IMR-90 (cell line): ENCODE results near the gene MGRN1. TPM values are rescaled to one million over a fixed set of nuclear protein-coding genes. Genes with fewer than 3 reads are reported as not detected.
"Not testable (repeated sequence)": the region's sequence is repeated elsewhere in the genome, so short reads cannot be mapped to it uniquely, and the experiment has no call there.

Experiments
- ATAC-seq: fragments of 200-7000 bp; cut with Tn5 transposase; 2 replicates; pipeline ENCODE4 v1.9.1; 2020; ENCODE audit warnings: low read depth, mild to moderate bottlenecking, moderate library complexity
- BruUV-seq: library from RNA; stranded (reverse); fragments of 400-500 nt; replicated peaks from 2 replicates; lab custom pipeline; 2021; lab: Mats Ljungman, UMichigan
- CTCF ChIA-PET: fragments of 300-600 bp; formaldehyde crosslinking; extraction: SDS; loops from one replicate; lab custom pipeline; 2021; ENCODE audit warnings: antibody characterized with exemption; lab: Yijun Ruan, JAX
- POLR2A ChIA-PET: fragments of 300-600 bp; sonication (Branson Sonifier 250); formaldehyde crosslinking; loops from one replicate; lab custom pipeline; 2022; ENCODE audit warnings: antibody characterized with exemption; ENCODE audit not compliant: unreplicated experiment; lab: Charles Lee
- DNase-seq: peaks from one replicate; pipeline ENCODE4 v3.0.0; 2013
- H2AFZ ChIP-seq: replicated peaks from 2 replicates; pipeline ENCODE3; 2013; ENCODE audit warnings: low read length, mild to moderate bottlenecking; ENCODE audit not compliant: poor library complexity
- H2AK5ac ChIP-seq: 2 replicates; pipeline ENCODE4 v1.6.1; 2013; ENCODE audit warnings: low read depth, low read length, inconsistent platforms
- H2AK9ac ChIP-seq: replicated peaks from 2 replicates; pipeline ENCODE3; 2013; ENCODE audit warnings: mild to moderate bottlenecking, low read depth, low read length, moderate library complexity; ENCODE audit not compliant: poor library complexity
- H2BK120ac ChIP-seq: 2 replicates; pipeline ENCODE4 v1.6.1; 2013; ENCODE audit warnings: low read depth, low read length, inconsistent platforms
- H2BK15ac ChIP-seq: 3 replicates; pipeline ENCODE4 v1.6.1; 2013; ENCODE audit warnings: low read depth, low read length, inconsistent platforms
- H2BK20ac ChIP-seq: 2 replicates; pipeline ENCODE4 v1.6.1; 2013; ENCODE audit warnings: low read depth, mild to moderate bottlenecking, inconsistent platforms, low read length, moderate library complexity
- H2BK5ac ChIP-seq: 2 replicates; pipeline ENCODE4 v1.6.1; 2013; ENCODE audit warnings: mild to moderate bottlenecking, low read depth, low read length, inconsistent platforms; ENCODE audit not compliant: poor library complexity, severe bottlenecking
- H3K14ac ChIP-seq: replicated peaks from 2 replicates; pipeline ENCODE4 v1.6.1; 2013; ENCODE audit warnings: low read depth, low read length, inconsistent platforms
- H3K18ac ChIP-seq: 2 replicates; pipeline ENCODE4 v1.6.1; 2013; ENCODE audit warnings: low read depth, low read length, control low read depth
- H3K23ac ChIP-seq: 2 replicates; pipeline ENCODE4 v1.6.1; 2013; ENCODE audit warnings: low read depth, low read length, inconsistent platforms
- H3K27ac ChIP-seq: 2 replicates; pipeline ENCODE4 v1.5.1; 2013; ENCODE audit warnings: mild to moderate bottlenecking, control low read depth, low read length; ENCODE audit not compliant: insufficient read depth
- H3K27me3 ChIP-seq: 2 replicates; pipeline ENCODE4 v1.6.1; 2013; ENCODE audit warnings: low read length; ENCODE audit not compliant: control insufficient read depth, insufficient read depth
- H3K36me3 ChIP-seq: 2 replicates; pipeline ENCODE4 v1.6.1; 2013; ENCODE audit warnings: low read length, mixed read lengths; ENCODE audit not compliant: control insufficient read depth, insufficient read depth
- H3K4ac ChIP-seq: 2 replicates; pipeline ENCODE4 v1.6.1; 2013; ENCODE audit warnings: low read depth, low read length, inconsistent platforms
- H3K4me1 ChIP-seq: 2 replicates; pipeline ENCODE4 v1.6.1; 2013; ENCODE audit warnings: low read length, mixed read lengths; ENCODE audit not compliant: control insufficient read depth, insufficient read depth
- H3K4me2 ChIP-seq: 2 replicates; pipeline ENCODE4 v1.6.1; 2013; ENCODE audit warnings: low read depth, mild to moderate bottlenecking, control low read depth, low read length, moderate library complexity
- H3K4me3 ChIP-seq: 2 replicates; pipeline ENCODE4 v1.5.1; 2013; ENCODE audit warnings: low read depth, mild to moderate bottlenecking, control low read depth, low read length, moderate library complexity; ENCODE audit not compliant: insufficient read depth
- H3K56ac ChIP-seq: 2 replicates; pipeline ENCODE4 v1.6.1; 2013; ENCODE audit warnings: low read length, inconsistent platforms; ENCODE audit not compliant: insufficient read depth; ENCODE audit errors: extremely low read depth
- H3K79me1 ChIP-seq, 2 experiments: 2 replicates each; pipeline ENCODE4 v1.6.1; 2013; ENCODE audit warnings: low read length in 2 of 2, inconsistent platforms in 1 of 2, low read depth in 1 of 2
- H3K9ac ChIP-seq: 2 replicates; pipeline ENCODE4 v1.6.1; 2013; ENCODE audit warnings: low read depth, low read length, control low read depth
- H3K9me1 ChIP-seq: 2 replicates; pipeline ENCODE4 v1.6.1; 2013; ENCODE audit warnings: low read length, inconsistent platforms; ENCODE audit not compliant: insufficient read depth
- H3K9me3 ChIP-seq: 2 replicates; pipeline ENCODE4 v1.6.1; 2013; ENCODE audit warnings: low read length; ENCODE audit not compliant: control insufficient read depth, insufficient read depth
- H4K20me1 ChIP-seq: 2 replicates; pipeline ENCODE4 v1.6.1; 2013; ENCODE audit warnings: low read length, inconsistent platforms; ENCODE audit not compliant: insufficient read depth
- H4K5ac ChIP-seq: 2 replicates; pipeline ENCODE4 v1.6.1; 2013; ENCODE audit warnings: mild to moderate bottlenecking, low read depth, low read length, control low read depth
- H4K8ac ChIP-seq, 2 experiments: 2 replicates each; pipeline ENCODE4 v1.6.1; 2013; ENCODE audit warnings: low read depth in 2 of 2, low read length in 2 of 2, control low read depth in 1 of 2, inconsistent platforms in 1 of 2
- H4K91ac ChIP-seq: 2 replicates; pipeline ENCODE4 v1.6.1; 2013; ENCODE audit warnings: low read depth, low read length, inconsistent platforms; ENCODE audit not compliant: insufficient read depth
- BHLHE40 ChIP-seq: fragments of 150-350 bp; IDR thresholded peaks from 2 replicates; pipeline ENCODE4 v1.6.1; 2016; ENCODE audit warnings: mild to moderate bottlenecking, low read depth, low read length
- CTCF ChIP-seq: conservative IDR thresholded peaks from 2 replicates; pipeline ENCODE4 v1.5.1; 2012; ENCODE audit warnings: mild to moderate bottlenecking, low read depth, low read length, improper control_type of control experiment
- RAD21 ChIP-seq: IDR thresholded peaks from 2 replicates; pipeline ENCODE4 v1.6.1; 2012; ENCODE audit warnings: low read length, improper control_type of control experiment
- SMC3 ChIP-seq: fragments of 150-350 bp; IDR thresholded peaks from 2 replicates; pipeline ENCODE4 v1.6.1; 2016; ENCODE audit warnings: low read depth, mild to moderate bottlenecking, antibody characterized with exemption, low read length, moderate library complexity
- WGBS, 2 experiments: methylation state at CpG; one replicate each; pipeline versions ENCODE4 v1.1.5 to v1.1.7; 2013; ENCODE audit warnings: missing lambda C conversion rate in 2 of 2; ENCODE audit not compliant: insufficient read length in 1 of 2; ENCODE audit errors: extremely low coverage in 2 of 2; 5-methylcytosine and 5-hydroxymethylcytosine counted together
- dilution Hi-C: fragments of 300-500 bp; cut with HindIII; formaldehyde crosslinking; loops from one replicate; pipeline ENCODE4 v1.14.3; 2018; ENCODE audit warnings: low sequenced_read_pairs; ENCODE audit not compliant: unreplicated experiment
- in situ Hi-C: fragments of 300-500 bp; cut with MboI; formaldehyde crosslinking; loops from 3 replicates; pipeline ENCODE4 v1.14.3; 2019; ENCODE audit warnings: low sequenced_read_pairs, inconsistent platforms, mixed read lengths
- intact Hi-C: fragments of 100-400 bp; cut with micrococcal nuclease; formaldehyde crosslinking; loops from 2 replicates; pipeline ENCODE4 v1.10.0; 2022
- polyA plus RNA-seq, 3 experiments: library from polyadenylated mRNA; depleted of rRNA; stranded (reverse); fragments of >200 nt; gene quantifications; 2 replicates each; pipeline ENCODE4 v1.2.3, GENCODE V29; 2012; ENCODE audit warnings: low replicate concordance in 1 of 3
- total RNA-seq: library from RNA; depleted of rRNA; stranded (reverse); fragments of >200 nt; gene quantifications from 2 replicates; pipeline ENCODE4 v1.2.3, GENCODE V29; 2012
- TF ChIP-seq, protein P1 (sequence below): fragments of 150-350 bp; IDR thresholded peaks from 2 replicates; pipeline ENCODE4 v1.6.1; 2017; ENCODE audit warnings: mild to moderate bottlenecking, antibody characterized with exemption, low read length, low read depth

The MGRN1 gene
- total and polyA plus RNA-seq, 2 of the 4 experiments (the other 2 are of a cell fraction): 11.7 to 32.7 TPM

DNA sequence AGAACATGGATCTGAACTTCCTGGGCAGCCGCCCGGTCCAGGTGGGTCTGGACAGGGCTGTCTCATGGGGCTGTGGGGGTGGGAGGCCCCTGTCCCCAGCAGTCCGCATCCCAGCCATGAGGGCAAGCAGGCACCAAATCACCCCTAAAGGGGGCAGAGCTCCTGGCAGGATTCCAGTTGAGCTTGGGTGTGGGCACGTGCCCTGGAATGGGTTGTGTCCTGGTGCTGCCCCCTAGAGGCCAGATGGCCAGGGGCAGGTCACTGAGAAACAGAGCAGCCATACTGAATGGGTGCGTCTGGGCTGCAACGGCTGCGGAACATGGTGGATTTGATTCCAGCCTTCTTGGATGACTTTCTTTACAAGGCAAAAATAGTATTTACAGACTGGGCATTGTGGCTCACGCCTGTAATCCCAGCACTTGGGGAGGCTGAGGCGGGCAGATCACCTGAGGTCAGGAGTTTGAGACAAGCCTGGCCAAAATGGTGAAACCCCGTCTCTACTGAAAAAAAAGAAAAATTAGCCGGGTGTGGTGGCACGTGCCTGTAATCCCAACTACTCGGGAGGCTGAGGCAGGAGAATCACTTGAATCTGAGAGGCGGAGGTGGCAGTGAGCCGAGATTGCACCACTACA, 25.9 kb downstream of the MGRN1 start:
- POLR2A ChIA-PET, H3K27me3 ChIP-seq, H3K18ac ChIP-seq, H3K27ac ChIP-seq, H3K56ac ChIP-seq, H3K4me3 ChIP-seq, H2AK9ac ChIP-seq, H4K8ac ChIP-seq, in situ Hi-C loops, intact Hi-C loops, H2BK20ac ChIP-seq, dilution Hi-C loops, H3K4me2 ChIP-seq, H3K4ac ChIP-seq, H2BK15ac ChIP-seq, H2AK5ac ChIP-seq, H3K9ac ChIP-seq, H2BK5ac ChIP-seq, H3K23ac ChIP-seq, BruUV-seq, H2BK120ac ChIP-seq, H3K9me3 ChIP-seq, H3K14ac ChIP-seq, H4K5ac ChIP-seq, H2AFZ ChIP-seq, H3K9me1 ChIP-seq, H4K91ac ChIP-seq, H3K4me1 ChIP-seq: not testable (repeated sequence)
- CTCF ChIA-PET: interaction anchor here (0.6 kb wide), 1 partner anchor 13 kb away, joined by 3 read pairs; no protein-coding TSS in a partner anchor
- TF ChIP-seq, protein P1, sequence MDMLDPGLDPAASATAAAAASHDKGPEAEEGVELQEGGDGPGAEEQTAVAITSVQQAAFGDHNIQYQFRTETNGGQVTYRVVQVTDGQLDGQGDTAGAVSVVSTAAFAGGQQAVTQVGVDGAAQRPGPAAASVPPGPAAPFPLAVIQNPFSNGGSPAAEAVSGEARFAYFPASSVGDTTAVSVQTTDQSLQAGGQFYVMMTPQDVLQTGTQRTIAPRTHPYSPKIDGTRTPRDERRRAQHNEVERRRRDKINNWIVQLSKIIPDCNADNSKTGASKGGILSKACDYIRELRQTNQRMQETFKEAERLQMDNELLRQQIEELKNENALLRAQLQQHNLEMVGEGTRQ: peak; percentile 80
- TF ChIP-seq RAD21: 0 out of 2 replicates have a peak, but pooled peaks have one; percentile 25
- peak; percentile 67 for TF ChIP-seq CTCF
- 0 out of 2 replicates have a peak, but pooled peaks have one; percentile 13 for TF ChIP-seq SMC3
- TF ChIP-seq BHLHE40: peak; percentile 96
- WGBS, 2 experiments: 89% methylated on average over 9 of the region's 15 CpGs; no CpG with 5 or more reads in 1 of the 2 experiments
- peaks cover 12 to 44% of the 10 kb centered on the region in 2 experiments for H3K79me1 ChIP-seq
- ATAC-seq (peak; percentile 67), DNase-seq (peak; percentile 28)
- H3K36me3 ChIP-seq: peaks cover 48% of the 10 kb centered on the region
- peaks cover 54% of the 10 kb centered on the region for H4K20me1 ChIP-seq
